HEK293T (cell line): ENCODE results near the gene C3.

Source experiments
- BHLHE40 ChIP-seq: fragments of 450-650 bp; IDR thresholded peaks from 2 replicates; pipeline ENCODE4 v1.6.1; 2016; ENCODE audit warnings: mild to moderate bottlenecking, moderate library complexity, borderline replicate concordance
- CTBP1 ChIP-seq: fragments of 450-650 bp; IDR thresholded peaks from 2 replicates; pipeline ENCODE4 v1.6.1; 2016; ENCODE audit warnings: borderline replicate concordance
- FOXA1 ChIP-seq: fragments of 450-650 bp; IDR thresholded peaks from 2 replicates; pipeline ENCODE4 v1.6.1; 2016; ENCODE audit warnings: mild to moderate bottlenecking
- LEF1 ChIP-seq: fragments of 450-650 bp; IDR thresholded peaks from 2 replicates; pipeline ENCODE4 v1.6.1; 2017; ENCODE audit warnings: mild to moderate bottlenecking, borderline replicate concordance
- SP1 ChIP-seq: fragments of 450-650 bp; IDR thresholded peaks from 2 replicates; pipeline ENCODE4 v1.6.1; 2017
- TARDBP ChIP-seq: fragments of 450-650 bp; IDR thresholded peaks from 2 replicates; pipeline ENCODE4 v1.6.1; 2016
- ZNF384 ChIP-seq: fragments of 450-650 bp; IDR thresholded peaks from 2 replicates; pipeline ENCODE4 v1.6.1; 2016
- TF ChIP-seq, protein P1 (sequence below): fragments of 450-650 bp; IDR thresholded peaks from 2 replicates; pipeline ENCODE4 v1.6.1; 2016

DNA sequence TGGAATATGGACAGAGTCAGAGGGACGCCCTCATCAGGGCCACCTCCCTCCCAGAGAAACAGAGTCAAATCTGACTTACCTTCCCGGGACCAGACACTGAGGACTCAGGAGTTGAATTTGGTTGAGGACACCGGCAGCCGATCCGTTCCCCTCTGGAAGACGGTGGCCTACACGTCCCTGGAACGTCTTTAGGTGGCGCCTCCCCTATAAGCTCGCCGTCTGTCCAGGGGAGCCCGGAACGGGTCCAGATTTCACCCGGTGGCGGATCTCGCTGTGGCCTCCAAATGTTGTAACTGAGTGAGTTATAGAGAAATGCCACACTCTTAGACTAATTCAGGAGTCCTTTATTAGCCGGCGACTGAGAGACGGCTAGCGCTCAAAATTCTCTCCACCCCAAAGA lies 59.5 kb downstream of the C3 start:
- TF ChIP-seq SP1 (no peak), BHLHE40 (no peak), ZNF384 (no peak), TARDBP (no peak), LEF1 (no peak), FOXA1 (no peak), CTBP1 (no peak)
- TF ChIP-seq, protein P1, sequence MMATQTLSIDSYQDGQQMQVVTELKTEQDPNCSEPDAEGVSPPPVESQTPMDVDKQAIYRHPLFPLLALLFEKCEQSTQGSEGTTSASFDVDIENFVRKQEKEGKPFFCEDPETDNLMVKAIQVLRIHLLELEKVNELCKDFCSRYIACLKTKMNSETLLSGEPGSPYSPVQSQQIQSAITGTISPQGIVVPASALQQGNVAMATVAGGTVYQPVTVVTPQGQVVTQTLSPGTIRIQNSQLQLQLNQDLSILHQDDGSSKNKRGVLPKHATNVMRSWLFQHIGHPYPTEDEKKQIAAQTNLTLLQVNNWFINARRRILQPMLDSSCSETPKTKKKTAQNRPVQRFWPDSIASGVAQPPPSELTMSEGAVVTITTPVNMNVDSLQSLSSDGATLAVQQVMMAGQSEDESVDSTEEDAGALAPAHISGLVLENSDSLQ = no peak
